ENCODE data around the gene TMEM35B.
A peak's percentile ranks its signal among the peaks of the same experiment; 100 is the strongest.
"Not testable (repeated sequence)": the region's sequence is repeated elsewhere in the genome, so short reads cannot be mapped to it uniquely, and the experiment has no call there.

The TMEM35B gene

DNA sequence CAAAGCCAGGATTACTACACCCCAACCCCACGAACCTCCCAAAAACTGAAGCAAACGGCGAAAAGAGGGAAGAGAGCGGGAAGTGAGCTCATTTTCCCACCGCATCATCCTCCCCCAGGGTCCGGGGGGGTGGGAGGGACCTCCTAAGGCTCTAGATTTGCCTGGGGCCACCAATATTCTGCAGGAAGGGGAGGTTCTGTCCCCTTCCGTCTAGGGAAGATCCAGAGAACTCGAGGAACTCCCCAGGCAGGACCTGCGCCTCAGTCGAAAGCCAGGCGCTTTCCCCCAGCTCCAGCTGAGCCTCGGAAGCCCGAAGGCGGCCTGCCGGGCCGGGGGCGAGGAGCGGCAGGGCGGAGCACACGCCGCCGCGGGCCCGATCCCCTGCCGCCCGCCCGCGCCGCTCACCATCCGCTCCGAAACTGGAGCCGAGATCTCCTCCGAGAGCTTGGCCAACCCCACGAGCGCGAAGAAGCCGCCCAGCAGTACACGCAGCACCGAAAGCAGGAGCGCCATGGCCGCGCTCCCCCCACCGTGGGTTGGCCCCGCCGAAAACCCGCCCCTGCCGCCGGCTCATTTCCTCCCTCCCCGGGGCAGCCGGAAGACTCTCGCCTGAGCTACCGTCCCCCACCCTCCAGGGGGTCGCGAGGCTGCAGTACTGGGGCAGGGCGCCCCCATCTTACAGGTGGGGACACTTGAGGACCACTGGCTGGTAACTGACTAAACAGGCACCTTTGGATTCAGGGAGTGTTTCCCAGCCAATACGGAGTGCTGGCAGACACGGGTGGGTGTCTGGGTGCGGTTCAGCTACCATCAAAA is at the start of gene TMEM35B:
Gene TMEM35B, minus strand, starts transcription at position 555 of the 816 bp plus-strand sequence. Its CDS starts 42 bp downstream, at position 513.
- DNase-seq, result peak; percentile 4 to 86 (median 70)
- intact Hi-C loops (cut with DNase I), result loop anchor here (10.0 kb wide), 1 partner anchor 120 kb away; no protein-coding TSS in a partner anchor

DNA sequence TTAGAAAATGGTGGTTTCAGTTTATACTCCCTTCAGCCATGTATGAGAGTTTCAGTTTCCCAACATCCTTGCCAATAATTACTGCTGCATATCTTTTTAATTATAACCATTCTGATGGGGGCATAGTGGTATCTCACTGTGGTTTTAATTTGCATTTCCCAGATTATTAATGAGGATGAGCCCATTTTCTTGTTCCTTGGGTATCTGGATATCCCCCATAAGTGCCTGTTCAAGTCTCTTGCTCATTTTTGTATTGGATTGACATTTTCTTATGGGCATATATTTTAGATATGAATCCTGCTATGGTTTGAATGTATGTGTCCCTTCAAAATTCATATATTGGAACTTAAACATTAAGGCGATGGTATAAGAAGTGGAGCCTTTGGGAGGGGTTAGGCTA is 48.2 kb upstream of the TMEM35B start:
- DNase-seq, result no peak
- intact Hi-C loops (cut with DNase I), result loop anchor here (10.0 kb wide), 1 partner anchor 161 kb away; the partner anchor contains the start of gene SFPQ

DNA sequence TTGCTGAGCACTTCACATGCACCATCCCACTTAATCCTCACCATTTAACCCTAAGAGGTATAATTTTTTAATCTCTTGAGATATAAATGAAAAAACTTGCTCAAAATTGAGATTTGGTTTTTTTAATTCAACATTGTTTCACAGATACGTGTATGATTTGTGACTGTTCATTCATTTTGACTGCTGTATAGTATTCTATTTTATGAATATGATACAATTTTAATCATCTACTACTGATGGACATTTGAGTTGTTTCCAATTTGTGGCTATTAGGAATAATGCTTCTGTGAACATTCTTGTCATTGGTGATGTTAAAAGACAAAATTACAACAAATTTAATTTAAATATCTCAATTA is 47.2 kb upstream of the TMEM35B start:
- DNase-seq, result no peak
- intact Hi-C loops (cut with DNase I), result loop anchor here (10.0 kb wide), 1 partner anchor 162 kb away; the partner anchor contains the start of gene SFPQ

DNA sequence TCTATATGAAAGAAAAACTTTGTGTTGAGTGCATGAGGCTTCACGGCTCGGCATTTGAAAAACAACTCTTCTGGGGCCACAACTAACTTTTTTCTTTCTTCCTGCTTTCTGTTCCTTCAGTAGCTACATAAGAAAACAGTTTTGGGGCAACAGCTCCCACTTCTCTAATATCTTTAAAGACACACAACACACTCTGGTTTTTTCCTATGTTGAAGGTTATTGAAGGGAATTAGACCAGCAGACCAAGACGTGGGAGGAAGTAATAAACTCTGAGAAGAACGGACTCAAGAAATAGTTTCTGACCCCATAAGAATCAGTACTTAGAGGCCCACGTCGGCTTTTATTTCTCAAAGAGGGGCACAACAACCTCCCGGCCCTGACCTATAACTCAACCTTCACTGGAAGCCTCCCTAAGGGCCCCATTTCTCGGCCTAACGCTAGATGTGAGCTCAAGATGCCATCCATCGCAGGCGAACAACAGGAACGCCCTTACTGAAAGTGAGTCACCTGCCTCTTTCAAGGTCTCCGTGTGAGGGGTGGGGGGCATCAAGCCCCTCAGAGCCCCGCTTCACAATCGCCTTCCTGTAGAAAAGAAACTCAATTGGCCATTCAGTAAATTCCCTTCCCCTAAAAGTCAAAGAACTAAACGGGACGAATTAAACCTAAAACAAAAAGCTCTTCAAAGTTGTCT is 45.8 kb upstream of the TMEM35B start:
- peak in 26 of 42 donors; percentile 5 to 46 (median 18) for DNase-seq
- intact Hi-C loops (cut with DNase I), result loop anchor here (10.0 kb wide), 1 partner anchor 164 kb away; the partner anchor contains the start of gene SFPQ

GRCh38 chr1:35030338-35030737 is 45.2 kb upstream of the TMEM35B start:
- intact Hi-C loops (cut with DNase I), result loop anchor here (10.0 kb wide), 1 partner anchor 164 kb away; the partner anchor contains the start of gene SFPQ

DNA sequence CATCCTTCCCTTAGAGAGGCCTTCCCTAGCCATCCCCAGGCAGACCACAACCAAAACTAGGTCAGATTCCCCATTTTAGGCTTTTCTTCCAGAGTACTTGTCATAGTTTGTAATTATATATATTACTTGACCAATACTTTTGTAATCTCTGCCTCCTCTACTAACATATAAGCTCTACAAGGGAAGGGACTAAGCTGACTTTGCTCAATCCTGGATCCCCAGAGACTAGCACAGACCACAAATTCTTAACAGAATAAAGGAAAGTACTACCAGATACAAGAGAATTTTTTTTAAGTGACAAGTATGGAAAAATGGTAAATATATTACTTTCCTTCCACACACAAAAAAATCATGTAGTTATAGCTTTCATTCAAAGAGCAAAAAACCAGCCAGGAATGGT is 44.6 kb upstream of the TMEM35B start:
- DNase-seq, result no peak
- intact Hi-C loops (cut with DNase I), result loop anchor here (10.0 kb wide), 1 partner anchor 165 kb away; the partner anchor contains the start of gene SFPQ

More at GRCh38 chr1:35030338-35030737, 45.2 kb upstream of the TMEM35B start:
- no peak for DNase-seq

DNA sequence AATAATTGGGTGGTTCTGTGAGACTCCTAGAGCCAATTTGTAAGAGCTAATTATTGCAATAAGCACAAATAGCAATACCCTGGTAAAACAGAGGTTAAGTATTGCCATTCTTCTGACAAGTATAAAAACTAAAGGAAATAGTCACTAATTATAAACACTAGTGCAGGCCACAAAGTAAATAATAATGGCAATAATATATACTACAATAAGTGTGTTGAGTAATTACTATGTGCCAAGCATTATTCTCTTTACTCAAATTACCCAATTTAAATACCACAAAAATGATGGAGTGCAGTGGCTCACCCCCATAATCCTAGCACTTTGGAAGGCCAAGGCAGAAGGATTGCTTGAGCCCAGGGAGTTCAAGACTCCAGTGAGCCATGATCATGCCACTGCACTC is 31.3 kb upstream of the TMEM35B start:
- intact Hi-C loops (cut with DNase I), result no loop called here

GRCh38 chr1:35014486-35014885 is 29.3 kb upstream of the TMEM35B start:
- intact Hi-C loops (cut with DNase I), result no loop called here
- DNase-seq, result no peak

More for the DNA sequence above, 31.3 kb upstream of the TMEM35B start:
- no peak for DNase-seq

- intact Hi-C loops (cut with DNase I), result no loop called here
- DNase-seq, result no peak
These were observed 20.6 kb upstream of the TMEM35B start for GRCh38 chr1:35005711-35006110.

GRCh38 chr1:35001743-35002142 is 16.6 kb upstream of the TMEM35B start:
- intact Hi-C loops (cut with DNase I), result no loop called here
- DNase-seq, result no peak

DNA sequence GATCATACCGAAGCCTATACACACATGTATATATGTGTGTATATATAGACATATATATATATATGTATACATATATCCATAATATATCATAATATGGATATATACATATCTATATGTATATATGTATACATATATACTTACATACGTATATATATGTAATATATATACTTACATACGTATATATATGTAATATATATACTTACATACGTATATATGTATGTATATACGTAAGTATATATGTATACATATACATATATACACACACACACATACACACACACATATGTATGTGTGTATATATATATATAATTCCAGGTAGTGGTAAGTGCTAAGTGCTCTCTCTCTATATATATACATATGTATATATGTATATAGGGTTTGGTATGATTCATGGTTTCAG is 9.7 kb upstream of the TMEM35B start:
- intact Hi-C loops (cut with DNase I), result no loop called here
- DNase-seq, result no peak

GRCh38 chr1:34988581-34988980 is 3.4 kb upstream of the TMEM35B start:
- intact Hi-C loops (cut with DNase I), result loop anchor here (10.0 kb wide), 1 partner anchor 124 kb away; no protein-coding TSS in a partner anchor
- no peak for DNase-seq

DNA sequence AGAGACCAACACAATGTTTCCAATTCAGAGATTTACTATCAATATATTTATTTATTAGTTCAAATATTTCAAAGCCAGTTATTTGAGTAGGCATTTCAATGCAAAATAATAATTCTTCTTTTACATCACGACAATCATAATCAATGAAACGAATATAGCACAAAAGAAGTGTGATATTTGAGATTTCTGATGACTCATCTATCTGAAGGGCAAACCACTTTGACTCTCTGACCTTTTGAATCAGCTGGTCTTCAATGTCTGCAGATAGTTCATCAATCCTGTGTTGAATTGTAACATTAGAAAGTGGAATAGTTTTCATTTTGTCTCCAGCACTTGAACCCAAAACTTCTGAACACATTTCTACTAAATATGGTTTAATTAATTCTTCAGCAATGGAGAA is 3.0 kb upstream of the TMEM35B start:
- intact Hi-C loops (cut with DNase I), result loop anchor here (10.0 kb wide), 1 partner anchor 123 kb away; no protein-coding TSS in a partner anchor

GRCh38 chr1:34987018-34987417 is 1.9 kb upstream of the TMEM35B start:
- DNase-seq, result no peak
- intact Hi-C loops (cut with DNase I), result loop anchor here (10.0 kb wide), 1 partner anchor 122 kb away; no protein-coding TSS in a partner anchor

More for the DNA sequence above, 3.0 kb upstream of the TMEM35B start:
- no peak for DNase-seq

- intact Hi-C loops (cut with DNase I), result loop anchor here (10.0 kb wide), 1 partner anchor 121 kb away; no protein-coding TSS in a partner anchor
These were observed 410 bp upstream of the TMEM35B start for GRCh38 chr1:34985609-34985904.

GRCh38 chr1:34984435-34984792 is 733 bp downstream of the TMEM35B start:
- peak in 2 of 42 donors; percentile 30 to 34 for DNase-seq
- intact Hi-C loops (cut with DNase I), result loop anchor here (10.0 kb wide), 1 partner anchor 120 kb away; no protein-coding TSS in a partner anchor

More at GRCh38 chr1:34985609-34985904, 410 bp upstream of the TMEM35B start:
- not testable (repeated sequence) for DNase-seq

DNA sequence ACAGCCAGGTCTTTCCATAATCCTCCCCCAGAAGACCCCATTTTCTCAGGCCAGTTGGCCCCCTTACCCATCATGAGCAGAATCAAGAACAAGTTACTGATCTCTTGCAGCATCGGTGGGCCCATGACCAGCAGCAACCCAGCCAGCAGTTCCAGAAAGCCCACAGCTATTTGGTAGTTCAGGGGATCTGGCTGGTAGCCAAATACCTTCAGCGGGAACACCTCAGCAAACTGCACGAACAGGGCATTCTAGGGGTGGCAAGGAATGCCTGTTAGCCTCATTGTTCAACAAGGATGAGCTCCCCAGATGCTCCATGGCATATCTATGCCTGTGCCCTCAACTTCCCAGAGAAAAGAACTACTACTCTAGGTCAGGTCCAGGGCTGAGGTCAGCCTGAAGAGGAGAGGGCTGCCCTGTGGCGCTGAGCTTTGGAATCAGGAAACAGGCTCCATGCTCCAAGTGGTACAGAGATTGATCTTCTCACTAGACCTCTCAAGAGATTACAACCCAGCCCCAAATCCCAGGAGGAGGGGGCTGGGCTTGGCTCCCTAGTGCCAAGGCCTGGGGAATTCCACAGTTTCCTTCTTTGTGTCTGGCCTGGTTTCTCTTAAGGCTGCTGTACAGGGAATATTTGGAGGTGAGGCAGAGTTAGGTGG is 1.3 kb downstream of the TMEM35B start:
- no peak for DNase-seq
- intact Hi-C loops (cut with DNase I), result loop anchor here (10.0 kb wide), 1 partner anchor 119 kb away; no protein-coding TSS in a partner anchor

- intact Hi-C loops (cut with DNase I), result loop anchor here (10.0 kb wide), 1 partner anchor 118 kb away; no protein-coding TSS in a partner anchor
- DNase-seq, result no peak
These were observed 2.2 kb downstream of the TMEM35B start for GRCh38 chr1:34982820-34983376.

GRCh38 chr1:34980715-34981114 is 4.4 kb downstream of the TMEM35B start:
- DNase-seq, result no peak
- intact Hi-C loops (cut with DNase I), result loop anchor here (10.0 kb wide), 1 partner anchor 116 kb away; no protein-coding TSS in a partner anchor
